ENCODE results near the gene RAB30. TPM values are rescaled to one million over a fixed set of nuclear protein-coding genes. Genes with fewer than 3 reads are reported as not detected.
A peak's percentile ranks its signal among the peaks of the same experiment; 100 is the strongest.

Gene RAB30
- total RNA-seq, 3 donors from 2014 or later: 20.3 to 26.6 (median 24.2) TPM

DNA sequence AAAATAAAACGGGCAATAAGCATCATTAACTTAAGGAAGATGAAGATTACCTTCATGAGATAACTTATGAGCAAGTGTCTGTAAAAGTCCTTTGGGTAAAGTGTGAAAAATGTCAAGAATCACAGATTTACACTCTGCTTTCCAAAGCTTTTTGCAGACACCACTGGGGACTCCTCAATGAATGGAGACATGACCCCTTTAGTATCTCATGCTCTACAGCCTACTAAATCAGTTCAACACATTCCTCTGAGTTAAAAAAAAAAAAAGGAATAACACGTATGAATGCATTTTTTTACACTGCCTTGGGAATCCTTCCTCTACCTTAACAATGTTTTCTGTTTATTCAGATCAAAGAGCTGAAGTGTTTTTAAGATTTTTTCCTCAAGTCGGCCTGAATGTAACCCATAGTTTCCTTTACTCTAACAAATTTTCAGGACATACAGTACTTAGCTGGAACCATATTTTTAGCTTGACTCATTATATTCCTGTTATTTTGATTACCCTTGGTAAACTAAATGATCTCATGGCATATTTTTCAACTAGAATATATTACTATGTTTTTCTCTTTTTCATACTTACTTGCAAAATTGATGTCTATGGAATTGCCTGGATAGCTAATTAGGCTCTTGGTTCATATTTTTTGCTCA, 25.9 kb upstream of the RAB30 start:
- no peaks in the 10 kb centered on the region for H3K36me3 ChIP-seq
- TF ChIP-seq, protein P1, sequence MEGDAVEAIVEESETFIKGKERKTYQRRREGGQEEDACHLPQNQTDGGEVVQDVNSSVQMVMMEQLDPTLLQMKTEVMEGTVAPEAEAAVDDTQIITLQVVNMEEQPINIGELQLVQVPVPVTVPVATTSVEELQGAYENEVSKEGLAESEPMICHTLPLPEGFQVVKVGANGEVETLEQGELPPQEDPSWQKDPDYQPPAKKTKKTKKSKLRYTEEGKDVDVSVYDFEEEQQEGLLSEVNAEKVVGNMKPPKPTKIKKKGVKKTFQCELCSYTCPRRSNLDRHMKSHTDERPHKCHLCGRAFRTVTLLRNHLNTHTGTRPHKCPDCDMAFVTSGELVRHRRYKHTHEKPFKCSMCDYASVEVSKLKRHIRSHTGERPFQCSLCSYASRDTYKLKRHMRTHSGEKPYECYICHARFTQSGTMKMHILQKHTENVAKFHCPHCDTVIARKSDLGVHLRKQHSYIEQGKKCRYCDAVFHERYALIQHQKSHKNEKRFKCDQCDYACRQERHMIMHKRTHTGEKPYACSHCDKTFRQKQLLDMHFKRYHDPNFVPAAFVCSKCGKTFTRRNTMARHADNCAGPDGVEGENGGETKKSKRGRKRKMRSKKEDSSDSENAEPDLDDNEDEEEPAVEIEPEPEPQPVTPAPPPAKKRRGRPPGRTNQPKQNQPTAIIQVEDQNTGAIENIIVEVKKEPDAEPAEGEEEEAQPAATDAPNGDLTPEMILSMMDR (IDR thresholded peaks at IDR 0.05): no peak
- TF ChIP-seq POLR2A (IDR thresholded peaks at IDR 0.05) (no peak), POLR2AphosphoS5 (IDR thresholded peaks at IDR 0.05) (no peak)
- H3K27me3 ChIP-seq: no peaks in the 10 kb centered on the region
- DNase-seq (ENCODE audit: low spot score in 2 of 2): no peak
- no peaks in the 10 kb centered on the region for H3K4me1 ChIP-seq
- no peak overlapping the region for H3K4me3 ChIP-seq
- no peaks in the 10 kb centered on the region for H3K9me3 ChIP-seq
- intact Hi-C loops (cut with DNase I; ENCODE audit: low total_unique reads): loop anchor here (2.0 kb wide), 1 partner anchor 67 kb away; no protein-coding TSS in a partner anchor
- H3K27ac ChIP-seq: no peak overlapping the region

DNA sequence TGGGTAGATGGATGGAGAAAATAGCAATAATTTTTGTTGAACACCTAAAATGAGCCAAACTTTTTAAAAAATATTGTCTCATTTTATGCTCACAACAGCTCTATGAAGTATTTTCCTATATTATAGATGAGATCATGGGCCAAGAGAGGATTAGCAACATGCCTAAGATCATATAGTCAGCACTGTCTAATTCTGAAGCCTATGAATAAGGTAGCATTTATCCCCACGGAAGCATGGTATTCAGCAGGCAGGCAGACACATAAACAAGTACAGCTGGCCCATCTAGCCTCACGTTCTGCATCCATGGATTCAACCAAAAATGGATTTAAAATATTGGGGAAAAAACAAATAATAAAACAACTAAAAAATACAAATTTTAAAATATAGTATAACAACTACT, 21.9 kb upstream of the RAB30 start:
- Histone ChIP-seq H3K27ac (no peak overlapping the region), H3K9me3 (no peaks in the 10 kb centered on the region), H3K4me3 (no peak overlapping the region), H3K4me1 (peaks cover 0 to 3% of the 10 kb centered on the region in 2 donors), H3K27me3 (no peaks in the 10 kb centered on the region), H3K36me3 (no peaks in the 10 kb centered on the region)
- no peak for DNase-seq (ENCODE audit: low spot score in 2 of 2)
- intact Hi-C loops (cut with DNase I; ENCODE audit: low total_unique reads): no loop called here
- TF ChIP-seq, protein P1 (IDR thresholded peaks at IDR 0.05): no peak
- no peak for TF ChIP-seq POLR2A (IDR thresholded peaks at IDR 0.05)
- no peak for TF ChIP-seq POLR2AphosphoS5 (IDR thresholded peaks at IDR 0.05)

DNA sequence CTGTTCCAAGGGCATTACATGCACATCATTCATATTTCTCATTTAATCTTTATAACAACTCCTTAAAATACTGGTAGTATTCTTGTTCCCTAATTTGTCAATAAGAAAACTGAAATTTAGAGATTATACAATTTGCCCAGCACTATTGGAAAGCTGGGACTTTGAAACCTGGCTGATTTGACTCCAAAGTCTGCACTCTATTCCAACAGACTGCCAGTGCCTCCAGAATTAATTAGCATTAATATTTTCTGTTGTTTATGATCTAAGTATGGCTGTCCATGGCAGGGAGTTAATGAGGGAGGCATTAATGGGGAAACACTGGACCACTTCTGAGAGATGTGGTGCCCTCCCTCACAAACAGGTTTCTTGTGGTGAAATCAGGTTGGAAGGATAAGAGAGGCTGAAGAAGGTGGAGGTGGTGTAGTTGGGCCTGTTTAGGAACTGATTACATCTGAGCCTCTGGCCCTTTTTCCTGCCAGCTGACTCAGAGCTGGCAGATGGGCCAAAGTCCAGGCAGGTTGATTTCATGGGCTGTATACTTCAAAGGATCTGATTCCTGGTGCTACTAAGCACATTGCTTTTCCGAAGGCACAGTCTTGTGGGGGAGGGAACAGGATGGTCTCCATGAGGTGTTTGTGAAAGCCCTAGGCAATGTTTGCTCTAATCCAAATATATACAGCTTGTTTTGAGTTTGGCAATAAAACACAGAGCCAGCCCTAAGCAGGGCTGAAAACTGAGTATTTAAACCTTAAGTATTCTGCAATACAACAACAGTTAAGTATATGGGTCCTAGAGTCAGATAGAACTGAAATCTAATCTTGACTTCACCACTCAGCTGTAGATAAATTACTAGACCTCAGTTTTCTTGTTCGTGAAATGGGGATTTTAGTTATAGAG, 21.0 kb upstream of the RAB30 start:
- Histone ChIP-seq H3K4me1 (peaks cover 0 to 3% of the 10 kb centered on the region in 2 donors), H3K4me3 (no peak overlapping the region), H3K36me3 (no peaks in the 10 kb centered on the region), H3K9me3 (no peaks in the 10 kb centered on the region), H3K27ac (peak overlapping the region in 1 of 2 donors; percentile 46), H3K27me3 (no peaks in the 10 kb centered on the region)
- intact Hi-C loops (cut with DNase I; ENCODE audit: low total_unique reads): no loop called here
- TF ChIP-seq, protein P1 (IDR thresholded peaks at IDR 0.05): no peak
- TF ChIP-seq POLR2AphosphoS5 (IDR thresholded peaks at IDR 0.05) (peak in 2 of 3 donors; percentile 32 to 49), POLR2A (IDR thresholded peaks at IDR 0.05) (no peak)
- peak in 1 of 2 donors; percentile 49 for DNase-seq (ENCODE audit: low spot score in 2 of 2)

DNA sequence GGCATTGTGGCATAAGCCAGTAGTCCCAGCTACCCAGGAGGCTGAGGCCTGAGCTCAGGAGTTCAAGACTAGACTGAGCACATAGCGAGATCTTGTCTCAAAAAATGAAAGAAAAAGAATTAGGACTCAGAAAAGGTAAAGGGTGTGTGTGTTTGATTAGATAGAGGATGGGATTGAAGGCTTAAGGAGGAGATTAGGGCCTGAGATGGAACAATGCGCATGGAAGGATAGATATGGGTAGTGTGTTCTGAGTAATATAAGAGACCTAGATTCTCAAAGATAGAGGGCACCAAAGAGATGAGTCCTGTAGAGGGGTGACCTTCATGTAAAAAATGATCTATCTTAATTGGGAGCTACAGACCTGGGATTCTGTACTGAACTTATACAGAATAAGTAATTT, 17.3 kb upstream of the RAB30 start:
- Histone ChIP-seq H3K4me3 (no peak overlapping the region), H3K4me1 (peaks cover 0 to 3% of the 10 kb centered on the region in 2 donors), H3K9me3 (no peaks in the 10 kb centered on the region), H3K27ac (no peak overlapping the region), H3K36me3 (no peaks in the 10 kb centered on the region), H3K27me3 (no peaks in the 10 kb centered on the region)
- no peak for TF ChIP-seq POLR2AphosphoS5 (IDR thresholded peaks at IDR 0.05)
- TF ChIP-seq, protein P1 (IDR thresholded peaks at IDR 0.05): no peak
- TF ChIP-seq POLR2A (IDR thresholded peaks at IDR 0.05): no peak
- intact Hi-C loops (cut with DNase I; ENCODE audit: low total_unique reads): no loop called here
- no peak for DNase-seq (ENCODE audit: low spot score in 2 of 2)

DNA sequence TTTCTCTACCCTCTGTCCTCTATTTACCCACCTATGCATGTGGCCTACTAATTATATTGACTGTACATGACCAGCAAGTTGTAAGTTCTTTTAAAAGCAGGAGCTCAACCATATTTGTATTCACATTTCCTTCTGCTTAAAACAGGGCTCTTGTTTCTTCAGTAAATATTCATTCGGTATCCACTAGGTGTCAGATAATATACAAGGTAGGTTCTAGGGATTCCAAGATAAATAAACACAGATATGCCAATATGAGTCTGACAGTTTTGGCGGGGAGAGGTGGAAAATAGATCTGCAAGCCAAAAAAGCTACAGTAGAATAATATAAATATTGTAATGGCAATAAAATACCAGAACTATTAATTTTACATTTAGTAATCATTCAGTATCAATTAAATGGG, 15.3 kb upstream of the RAB30 start:
- TF ChIP-seq, protein P1 (IDR thresholded peaks at IDR 0.05): peak in 2 of 3 donors; percentile 30 to 31
- no peak for TF ChIP-seq POLR2A (IDR thresholded peaks at IDR 0.05)
- no peak overlapping the region for H3K4me3 ChIP-seq
- H3K36me3 ChIP-seq: no peaks in the 10 kb centered on the region
- H3K27ac ChIP-seq: no peak overlapping the region
- H3K4me1 ChIP-seq: peaks cover 0 to under 1% of the 10 kb centered on the region in 2 donors
- H3K9me3 ChIP-seq: no peaks in the 10 kb centered on the region
- DNase-seq (ENCODE audit: low spot score in 2 of 2): no peak
- no peaks in the 10 kb centered on the region for H3K27me3 ChIP-seq
- intact Hi-C loops (cut with DNase I; ENCODE audit: low total_unique reads): no loop called here
